ENCODE results near the gene MAP2K5. TPM values are rescaled to one million over a fixed set of nuclear protein-coding genes. Genes with fewer than 3 reads are reported as not detected.

MAP2K5 gene
- total RNA-seq, 2 donors from 2014 or later = 10.7 to 15.7 TPM

GRCh38 chr15:67792250-67792942 lies 249.9 kb downstream of the MAP2K5 start:
- no peaks in the 10 kb centered on the region for H3K9me3 ChIP-seq
- no peaks in the 10 kb centered on the region for H3K4me1 ChIP-seq (replicated peaks)
- no peak overlapping the region for H3K27ac ChIP-seq
- H3K4me3 ChIP-seq = no peak overlapping the region
- intact Hi-C loops (cut with DNase I) = no loop called here
- TF ChIP-seq CTCF (IDR thresholded peaks at IDR 0.05) (no peak), POLR2AphosphoS5 (IDR thresholded peaks at IDR 0.05) (peak; percentile 7), POLR2A (IDR thresholded peaks at IDR 0.05) (no peak)
- no peaks in the 10 kb centered on the region for H3K36me3 ChIP-seq
- 26% methylated on average over 8 of the region's 8 CpGs for WGBS
- H3K27me3 ChIP-seq (replicated peaks; ENCODE audit: insufficient read depth) = no peaks in the 10 kb centered on the region
- DNase-seq (ENCODE audit: low spot score) = no peak

- Histone ChIP-seq H3K4me3 (no peak overlapping the region), H3K27me3 (replicated peaks; ENCODE audit: insufficient read depth) (no peaks in the 10 kb centered on the region), H3K9me3 (no peaks in the 10 kb centered on the region), H3K27ac (no peak overlapping the region), H3K4me1 (replicated peaks) (no peaks in the 10 kb centered on the region), H3K36me3 (no peaks in the 10 kb centered on the region)
- DNase-seq (ENCODE audit: low spot score) = no peak
- no peak for TF ChIP-seq CTCF (IDR thresholded peaks at IDR 0.05)
- TF ChIP-seq POLR2AphosphoS5 (IDR thresholded peaks at IDR 0.05) = no peak
- TF ChIP-seq POLR2A (IDR thresholded peaks at IDR 0.05) = no peak
- 83% methylated on average over 4 of the region's 4 CpGs for WGBS
- intact Hi-C loops (cut with DNase I) = no loop called here
Observed at GRCh38 chr15:67794832-67795574, 252.5 kb downstream of the MAP2K5 start.

- Histone ChIP-seq H3K4me1 (replicated peaks) (no peaks in the 10 kb centered on the region), H3K27ac (no peak overlapping the region), H3K9me3 (no peaks in the 10 kb centered on the region), H3K4me3 (no peak overlapping the region), H3K27me3 (replicated peaks; ENCODE audit: insufficient read depth) (no peaks in the 10 kb centered on the region), H3K36me3 (no peaks in the 10 kb centered on the region)
- intact Hi-C loops (cut with DNase I) = no loop called here
- no peak for DNase-seq (ENCODE audit: low spot score)
- TF ChIP-seq POLR2AphosphoS5 (IDR thresholded peaks at IDR 0.05) (no peak), POLR2A (IDR thresholded peaks at IDR 0.05) (no peak), CTCF (IDR thresholded peaks at IDR 0.05) (no peak)
- WGBS = 81% methylated on average over 4 of the region's 4 CpGs
Observed at GRCh38 chr15:67796196-67797127, 254.0 kb downstream of the MAP2K5 start.

- Histone ChIP-seq H3K4me3 (no peak overlapping the region), H3K9me3 (no peaks in the 10 kb centered on the region), H3K27me3 (replicated peaks; ENCODE audit: insufficient read depth) (no peaks in the 10 kb centered on the region), H3K27ac (no peak overlapping the region), H3K36me3 (no peaks in the 10 kb centered on the region), H3K4me1 (replicated peaks) (no peaks in the 10 kb centered on the region)
- TF ChIP-seq POLR2A (IDR thresholded peaks at IDR 0.05) (no peak), CTCF (IDR thresholded peaks at IDR 0.05) (no peak), POLR2AphosphoS5 (IDR thresholded peaks at IDR 0.05) (no peak)
- 71% methylated on average over 6 of the region's 6 CpGs for WGBS
- intact Hi-C loops (cut with DNase I) = no loop called here
- DNase-seq (ENCODE audit: low spot score) = no peak
Observed at GRCh38 chr15:67799801-67800205, 257.3 kb downstream of the MAP2K5 start.
